Transverse colon (tissue), 4 donors: ENCODE results near the gene SMAD2. TPM values are rescaled to one million over a fixed set of nuclear protein-coding genes. Genes with fewer than 3 reads are reported as not detected.

ENCODE experiments used
- DNase-seq: peaks from one replicate; pipeline ENCODE4 v3.0.0-alpha.2; 2019
- H3K27ac ChIP-seq, 4 donors: fragments of 200-600 bp; sonication (generic); 2 replicates each; pipeline ENCODE4 v1.5.1; 2016 to 2018; ENCODE audit warnings: inconsistent platforms in 4 of 4
- H3K27me3 ChIP-seq: fragments of 200-600 bp; sonication (generic); 2 replicates; pipeline ENCODE4 v1.5.1; 2017; ENCODE audit warnings: inconsistent platforms
- H3K36me3 ChIP-seq, 4 donors: fragments of 200-600 bp; sonication (generic); 2 replicates each; pipeline ENCODE4 v1.5.1; 2017 to 2019; ENCODE audit warnings: inconsistent platforms in 4 of 4
- H3K4me1 ChIP-seq, 4 donors: fragments of 200-600 bp; sonication (generic); 2 replicates each; pipeline ENCODE4 v1.5.1; 2017 to 2020; ENCODE audit warnings: inconsistent platforms in 4 of 4
- H3K4me3 ChIP-seq, 4 donors: fragments of 200-600 bp; sonication (generic); 1 replicate in 1 of 4; 2 replicates in 3 of 4; pipeline versions ENCODE4 v1.5.1 to v1.6.1; 2017 to 2019; ENCODE audit warnings: inconsistent platforms in 4 of 4
- H3K9me3 ChIP-seq, 2 donors: fragments of 200-600 bp; sonication (generic); 2 replicates each; pipeline ENCODE4 v1.5.1; 2017 to 2019; ENCODE audit warnings: inconsistent platforms in 2 of 2
- EP300 ChIP-seq: sonication (generic); formaldehyde crosslinking; IDR thresholded peaks from one replicate; pipeline ENCODE4 v1.6.1; 2017; ENCODE audit warnings: antibody characterized with exemption, low read depth
- POLR2A ChIP-seq: fragments of 450-650 bp; IDR thresholded peaks from one replicate; pipeline ENCODE4 v1.6.1; 2016; ENCODE audit warnings: antibody characterized with exemption, mild to moderate bottlenecking, moderate library complexity
- POLR2AphosphoS5 ChIP-seq, 3 donors: sonication (generic); formaldehyde crosslinking; IDR thresholded peaks; one replicate each; pipeline ENCODE4 v1.6.1; 2016; ENCODE audit warnings: antibody characterized with exemption in 3 of 3
- WGBS, 2 donors: methylation state at CpG; one replicate each; pipeline ENCODE4 v1.1.5; 2018; ENCODE audit warnings: low coverage in 1 of 2; 5-methylcytosine and 5-hydroxymethylcytosine counted together
- in situ Hi-C, 4 donors: fragments of 200-750 bp; cut with MboI; loops; one replicate each; pipeline versions ENCODE4 v1.15.0 to v1.15.1; 2017; ENCODE audit warnings: low sequenced_read_pairs in 3 of 4, low pct_ligation_motif_present in 1 of 4, low pct_unique_long_range_greater_than_20kb in 1 of 4
- intact Hi-C: fragments of 100-400 bp; cut with DNase I; formaldehyde crosslinking; loops from one replicate; pipeline ENCODE4 v1.15.1; 2023; ENCODE audit warnings: low total_unique reads
- total RNA-seq, 4 donors: library from RNA; depleted of rRNA; stranded (reverse); fragments of >200 nt; gene quantifications; one replicate each; pipeline ENCODE4 v1.1.0, GENCODE V29; 2016
- TF ChIP-seq, protein P1 (sequence below), 5 experiments: fragments of 200-600 bp in 3 of 5; fragments of 450-650 bp in 2 of 5; sonication (generic) in 3 of 5; IDR thresholded peaks; 1 replicate in 2 of 5; 2 replicates in 3 of 5; pipeline ENCODE4 v1.5.1; 2016 to 2017; ENCODE audit warnings: antibody characterized with exemption in 5 of 5, inconsistent platforms in 3 of 5, mild to moderate bottlenecking in 2 of 5, moderate library complexity in 1 of 5

SMAD2 gene
- total RNA-seq, 4 donors from 2014 or later = 17.9 to 68.8 (median 43.9) TPM

DNA sequence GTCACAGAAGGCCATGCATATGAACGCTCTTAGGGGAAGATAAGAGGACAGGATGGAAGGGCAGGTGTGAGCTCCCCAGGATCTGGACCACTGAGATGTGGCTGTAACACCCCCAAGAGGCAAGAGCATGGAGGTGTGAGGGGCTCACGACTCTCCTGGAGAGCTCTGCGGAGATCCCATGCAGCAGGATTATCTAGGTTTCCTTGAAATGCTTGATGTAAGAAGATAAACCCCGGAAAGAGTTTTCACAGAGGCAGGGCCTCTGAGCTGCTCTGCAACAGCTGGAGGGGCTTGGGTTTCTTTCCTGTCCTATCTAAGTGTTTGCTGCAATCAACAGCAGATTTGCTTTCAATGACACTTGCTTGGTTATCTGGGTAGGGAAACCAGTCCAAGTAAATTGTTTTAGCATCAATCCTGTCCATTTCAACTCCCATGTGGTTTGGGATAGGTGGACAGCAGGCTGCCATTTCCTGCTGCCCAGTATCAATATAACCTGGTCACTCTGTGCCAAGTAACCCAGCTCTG lies 138.9 kb downstream of the SMAD2 start:
- no peak overlapping the region for H3K27ac ChIP-seq
- TF ChIP-seq POLR2A (no peak), EP300 (no peak), POLR2AphosphoS5 (IDR thresholded peaks at IDR 0.05) (no peak)
- TF ChIP-seq, protein P1, sequence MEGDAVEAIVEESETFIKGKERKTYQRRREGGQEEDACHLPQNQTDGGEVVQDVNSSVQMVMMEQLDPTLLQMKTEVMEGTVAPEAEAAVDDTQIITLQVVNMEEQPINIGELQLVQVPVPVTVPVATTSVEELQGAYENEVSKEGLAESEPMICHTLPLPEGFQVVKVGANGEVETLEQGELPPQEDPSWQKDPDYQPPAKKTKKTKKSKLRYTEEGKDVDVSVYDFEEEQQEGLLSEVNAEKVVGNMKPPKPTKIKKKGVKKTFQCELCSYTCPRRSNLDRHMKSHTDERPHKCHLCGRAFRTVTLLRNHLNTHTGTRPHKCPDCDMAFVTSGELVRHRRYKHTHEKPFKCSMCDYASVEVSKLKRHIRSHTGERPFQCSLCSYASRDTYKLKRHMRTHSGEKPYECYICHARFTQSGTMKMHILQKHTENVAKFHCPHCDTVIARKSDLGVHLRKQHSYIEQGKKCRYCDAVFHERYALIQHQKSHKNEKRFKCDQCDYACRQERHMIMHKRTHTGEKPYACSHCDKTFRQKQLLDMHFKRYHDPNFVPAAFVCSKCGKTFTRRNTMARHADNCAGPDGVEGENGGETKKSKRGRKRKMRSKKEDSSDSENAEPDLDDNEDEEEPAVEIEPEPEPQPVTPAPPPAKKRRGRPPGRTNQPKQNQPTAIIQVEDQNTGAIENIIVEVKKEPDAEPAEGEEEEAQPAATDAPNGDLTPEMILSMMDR (IDR thresholded peaks at IDR 0.05) = no peak
- no peak overlapping the region for H3K4me3 ChIP-seq
- 86 to 89% methylated on average over 3 to 4 of the region's 4 CpGs for WGBS, 2 donors
- intact Hi-C loops (no loop called here), in situ Hi-C loops (loop anchor here in 2 of 4 donors (25.0 kb wide), 2 partner anchors 96 to 646 kb away; no protein-coding TSS in a partner anchor)
- no peak for DNase-seq
- H3K36me3 ChIP-seq = no peaks in the 10 kb centered on the region
- H3K9me3 ChIP-seq = no peaks in the 10 kb centered on the region
- peaks cover 0 to 9% (median 4%) of the 10 kb centered on the region in 4 donors for H3K4me1 ChIP-seq
- H3K27me3 ChIP-seq = no peaks in the 10 kb centered on the region

DNA sequence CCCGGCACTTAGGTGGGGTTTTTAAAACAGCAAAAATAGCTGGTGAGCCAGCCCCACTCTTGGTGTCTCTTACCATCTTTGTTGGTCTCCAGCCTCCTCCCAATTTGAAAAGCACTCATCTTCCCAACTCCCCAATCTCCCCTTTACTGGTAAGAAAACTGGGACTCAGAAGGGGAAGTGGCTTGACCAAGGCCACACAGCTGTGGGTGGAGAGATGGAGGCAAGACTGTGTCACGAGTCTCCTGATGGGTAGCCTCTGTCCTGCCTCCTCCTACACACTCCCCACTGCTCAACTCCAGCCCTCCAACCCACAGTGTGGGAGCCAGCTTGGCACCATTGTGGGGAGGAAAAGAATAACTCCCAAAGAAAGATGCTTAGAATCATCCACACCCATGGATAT lies 140.4 kb downstream of the SMAD2 start:
- Histone ChIP-seq H3K4me3 (no peak overlapping the region), H3K27me3 (no peaks in the 10 kb centered on the region), H3K9me3 (peaks cover 0 to 8% of the 10 kb centered on the region in 2 donors), H3K27ac (no peak overlapping the region), H3K4me1 (peaks cover 0 to 6% (median 3%) of the 10 kb centered on the region in 4 donors), H3K36me3 (no peaks in the 10 kb centered on the region)
- TF ChIP-seq, protein P1 (IDR thresholded peaks at IDR 0.05) = no peak
- TF ChIP-seq POLR2AphosphoS5 (IDR thresholded peaks at IDR 0.05) = no peak
- TF ChIP-seq POLR2A = no peak
- no peak for TF ChIP-seq EP300
- no peak for DNase-seq
- 66 to 75% methylated on average over 2 of the region's 2 CpGs for WGBS, 2 donors
- intact Hi-C loops = no loop called here
- in situ Hi-C loops = loop anchor here in 2 of 4 donors (25.0 kb wide), 2 partner anchors 97 to 647 kb away; no protein-coding TSS in a partner anchor

DNA sequence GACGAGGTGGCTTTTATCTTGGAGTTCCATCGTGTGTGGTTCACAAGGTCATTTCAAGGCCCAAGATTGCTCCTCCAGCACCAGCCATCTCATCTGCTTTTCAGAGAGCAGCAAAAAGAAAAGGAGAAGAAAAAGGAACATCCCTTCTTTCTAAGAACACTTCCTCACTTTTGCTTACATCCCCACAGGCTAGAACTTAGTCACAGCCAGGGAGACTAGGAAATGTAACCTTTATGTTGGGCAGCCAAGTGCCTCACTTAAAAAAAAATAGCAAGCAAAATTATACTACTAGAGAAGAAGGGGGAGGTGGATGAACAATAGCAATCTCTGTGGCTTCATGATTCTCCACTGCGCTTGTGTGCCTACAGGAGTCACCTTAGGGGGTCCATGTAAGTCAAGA lies 141.8 kb downstream of the SMAD2 start:
- no peak for DNase-seq
- H3K4me1 ChIP-seq = no peaks in the 10 kb centered on the region
- H3K36me3 ChIP-seq = no peaks in the 10 kb centered on the region
- WGBS, 2 donors = 81% methylated on average over 3 of the region's 3 CpGs; no CpG with 5 or more reads in 1 of the 2 donors
- peaks cover 6 to 13% of the 10 kb centered on the region in 2 donors for H3K9me3 ChIP-seq
- intact Hi-C loops = no loop called here
- TF ChIP-seq EP300 = no peak
- TF ChIP-seq, protein P1 (IDR thresholded peaks at IDR 0.05) = no peak
- no peak for TF ChIP-seq POLR2A
- no peak for TF ChIP-seq POLR2AphosphoS5 (IDR thresholded peaks at IDR 0.05)
- no peak overlapping the region for H3K27ac ChIP-seq
- in situ Hi-C loops = loop anchor here in 2 of 4 donors (25.0 kb wide), 2 partner anchors 99 to 649 kb away; no protein-coding TSS in a partner anchor
- no peak overlapping the region for H3K4me3 ChIP-seq
- H3K27me3 ChIP-seq = no peaks in the 10 kb centered on the region

DNA sequence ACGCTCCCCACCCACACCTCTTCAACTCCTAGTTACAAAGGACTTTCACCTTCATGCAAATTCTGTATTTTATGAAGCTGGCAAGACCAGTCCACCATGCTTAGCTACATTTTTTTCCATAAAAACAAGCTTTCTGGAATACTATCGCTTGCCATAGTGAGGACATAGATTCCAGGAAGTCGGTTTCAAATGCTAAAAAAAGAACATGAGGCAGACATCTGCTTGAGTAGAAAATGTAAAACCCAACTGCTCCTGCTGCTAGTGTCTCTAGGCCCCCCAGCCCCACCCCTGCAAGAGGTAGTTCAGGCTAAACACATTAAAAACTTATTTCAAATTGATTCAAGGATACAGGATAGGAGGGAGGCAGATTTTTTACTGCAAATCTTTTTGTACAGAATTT lies 148.9 kb downstream of the SMAD2 start:
- no peaks in the 10 kb centered on the region for H3K36me3 ChIP-seq
- H3K4me3 ChIP-seq = no peak overlapping the region
- in situ Hi-C loops = loop anchor here in 2 of 4 donors (25.0 kb wide), 2 partner anchors 106 to 656 kb away; no protein-coding TSS in a partner anchor
- WGBS, 2 donors = 70 to 72% methylated on average over 3 of the region's 3 CpGs
- TF ChIP-seq POLR2AphosphoS5 (IDR thresholded peaks at IDR 0.05) = no peak
- TF ChIP-seq, protein P1 (IDR thresholded peaks at IDR 0.05) = no peak
- no peak for TF ChIP-seq POLR2A
- no peak for TF ChIP-seq EP300
- intact Hi-C loops = no loop called here
- no peaks in the 10 kb centered on the region for H3K4me1 ChIP-seq
- H3K27ac ChIP-seq = no peak overlapping the region
- H3K9me3 ChIP-seq = peaks cover 10 to 13% of the 10 kb centered on the region in 2 donors
- DNase-seq = no peak
- peaks cover 6% of the 10 kb centered on the region for H3K27me3 ChIP-seq
